CD14-positive monocyte (primary cell): ENCODE measurements around the gene DUSP1. TPM values are rescaled to one million over a fixed set of nuclear protein-coding genes. Genes with fewer than 3 reads are reported as not detected.

Experiments
- DNase-seq, 3 donors: peaks; one replicate each; pipeline ENCODE4 v3.0.0-alpha.2; 2011 to 2022
- H2AFZ ChIP-seq: 2 replicates; pipeline ENCODE4 v1.6.0; 2012; ENCODE audit warnings: mild to moderate bottlenecking, low read depth, low read length, inconsistent platforms; ENCODE audit not compliant: insufficient read depth, poor library complexity, severe bottlenecking
- H3K27ac ChIP-seq, 2 donors: 1 replicate in 1 of 2; 2 replicates in 1 of 2; pipeline ENCODE4 v1.5.1; 2012 to 2013; ENCODE audit warnings: low read length in 2 of 2, control low read depth in 1 of 2, inconsistent platforms in 1 of 2, low read depth in 1 of 2, mild to moderate bottlenecking in 1 of 2
- H3K27me3 ChIP-seq, 2 donors: one replicate each; pipeline versions ENCODE4 v1.6.0 to v1.6.1; 2011 to 2013; ENCODE audit warnings: low read length in 2 of 2; ENCODE audit not compliant: control insufficient read depth in 2 of 2, insufficient read depth in 2 of 2
- H3K36me3 ChIP-seq, 2 donors: replicated peaks in 1 of 2; 1 replicate in 1 of 2; 2 replicates in 1 of 2; pipeline versions ENCODE4 v1.5.1 to v1.6.1; 2012 to 2013; ENCODE audit warnings: low read length in 2 of 2, control low read depth in 1 of 2, inconsistent platforms in 1 of 2, mild to moderate bottlenecking in 1 of 2; ENCODE audit not compliant: insufficient read depth in 2 of 2, control insufficient read depth in 1 of 2
- H3K4me1 ChIP-seq, 2 donors: 1 replicate in 1 of 2; 2 replicates in 1 of 2; pipeline versions ENCODE4 v1.5.1 to v1.6.1; 2012 to 2013; ENCODE audit warnings: low read length in 2 of 2, control low read depth in 1 of 2, inconsistent platforms in 1 of 2, mild to moderate bottlenecking in 1 of 2, moderate library complexity in 1 of 2; ENCODE audit not compliant: insufficient read depth in 2 of 2, control insufficient read depth in 1 of 2
- H3K4me2 ChIP-seq: replicated peaks from 2 replicates; pipeline ENCODE3; 2012; ENCODE audit warnings: low read length, moderate library complexity, mild to moderate bottlenecking; ENCODE audit not compliant: poor library complexity, severe bottlenecking; ENCODE audit errors: extremely low read depth
- H3K4me3 ChIP-seq, 3 experiments: fragments of 200-600 bp in 1 of 3; sonication (generic) in 1 of 3; replicated peaks in 1 of 3; 1 replicate in 2 of 3; 2 replicates in 1 of 3; pipeline ENCODE4 v1.5.1; 2011 to 2013; ENCODE audit warnings: low read length in 3 of 3, mild to moderate bottlenecking in 3 of 3, control low read depth in 2 of 3, low read depth in 2 of 3, inconsistent platforms in 1 of 3, moderate library complexity in 1 of 3
- H3K79me2 ChIP-seq: 2 replicates; pipeline ENCODE4 v1.6.0; 2012; ENCODE audit warnings: mild to moderate bottlenecking, control low read depth, inconsistent platforms, low read length, moderate library complexity; ENCODE audit not compliant: insufficient read depth
- H3K9ac ChIP-seq: 2 replicates; pipeline ENCODE4 v1.6.0; 2017; ENCODE audit warnings: low read length, mild to moderate bottlenecking; ENCODE audit not compliant: insufficient read depth, poor library complexity, severe bottlenecking
- H3K9me3 ChIP-seq, 2 donors: replicated peaks in 1 of 2; 1 replicate in 1 of 2; 2 replicates in 1 of 2; pipeline versions ENCODE4 v1.5.1 to v1.6.1; 2012 to 2013; ENCODE audit warnings: low read length in 2 of 2, control low read depth in 1 of 2; ENCODE audit not compliant: control insufficient read depth in 1 of 2, insufficient read depth in 1 of 2
- H4K20me1 ChIP-seq: 2 replicates; pipeline ENCODE4 v1.6.0; 2012; ENCODE audit warnings: mild to moderate bottlenecking, low read length, control low read depth, moderate library complexity; ENCODE audit not compliant: insufficient read depth
- H3K27ac Mint-ChIP-seq, 7 donors: one replicate each; pipeline ENCODE4 v1.8.0; 2020; ENCODE audit warnings: mild to moderate bottlenecking in 7 of 7, mixed read lengths in 7 of 7, moderate library complexity in 6 of 7, inconsistent platforms in 2 of 7
- H3K27me3 Mint-ChIP-seq, 3 donors: one replicate each; pipeline ENCODE4 v1.8.0; 2021 to 2022; ENCODE audit warnings: low read depth in 3 of 3, mild to moderate bottlenecking in 3 of 3, mixed read lengths in 3 of 3, moderate library complexity in 3 of 3, inconsistent platforms in 1 of 3
- H3K36me3 Mint-ChIP-seq, 2 donors: one replicate each; pipeline ENCODE4 v1.8.0; 2020; ENCODE audit warnings: mixed read lengths in 2 of 2, inconsistent platforms in 1 of 2, mild to moderate bottlenecking in 1 of 2
- H3K4me1 Mint-ChIP-seq: one replicate; pipeline ENCODE4 v1.8.0; 2020; ENCODE audit warnings: mild to moderate bottlenecking, mixed read lengths
- H3K4me3 Mint-ChIP-seq, 2 donors: one replicate each; pipeline ENCODE4 v1.8.0; 2020; ENCODE audit warnings: mild to moderate bottlenecking in 2 of 2, mixed read lengths in 2 of 2, moderate library complexity in 1 of 2
- H3K9me3 Mint-ChIP-seq, 7 donors: one replicate each; pipeline ENCODE4 v1.8.0; 2020 to 2022; ENCODE audit warnings: mixed read lengths in 7 of 7, mild to moderate bottlenecking in 6 of 7, moderate library complexity in 6 of 7, inconsistent platforms in 2 of 7
- CTCF ChIP-seq: fragments of 200-600 bp; IDR thresholded peaks from one replicate; pipeline ENCODE4 v1.8.0; 2022; ENCODE audit warnings: antibody characterized with exemption, mild to moderate bottlenecking
- WGBS: methylation state at CpG from one replicate; pipeline ENCODE4 v1.1.5; 2013; ENCODE audit warnings: missing lambda C conversion rate; ENCODE audit not compliant: insufficient coverage; 5-methylcytosine and 5-hydroxymethylcytosine counted together
- intact Hi-C, 2 donors: fragments of 100-400 bp; cut with micrococcal nuclease; formaldehyde crosslinking; loops; one replicate each; pipeline versions ENCODE4 v1.15.0 to v1.15.1; 2023
- polyA plus RNA-seq, 3 donors: library from polyadenylated mRNA; depleted of rRNA in 1 of 3; unstranded in 2 of 3; stranded (reverse) in 1 of 3; fragments of 300-500 nt in 2 of 3; fragments of >200 nt in 1 of 3; fragmentation: Illumina TruSeq in 2 of 3; gene quantifications; 1 replicate in 2 of 3; 2 replicates in 1 of 3; pipeline ENCODE4 v1.2.3, GENCODE V29; 2012 to 2021

Gene DUSP1
- polyA plus RNA-seq, 3 donors: 1,963 to 4,884 (median 3,954) TPM

- H3K27me3 ChIP-seq: no peaks in the 10 kb centered on the region
- no peak overlapping the region for H3K27ac ChIP-seq
- Mint-ChIP-seq H3K4me1 (peaks cover 29% of the 10 kb centered on the region), H3K27ac (peak overlapping the region in 2 of 7 donors; percentile 46 to 72), H3K9me3 (peaks cover 0 to 3% (median 0%) of the 10 kb centered on the region in 7 donors), H3K4me3 (no peak overlapping the region), H3K36me3 (peaks cover 2 to 6% of the 10 kb centered on the region in 2 donors), H3K27me3 (peaks cover 0 to 6% (median 1%) of the 10 kb centered on the region in 3 donors)
- no peak overlapping the region for H2AFZ ChIP-seq
- no peaks in the 10 kb centered on the region for H3K79me2 ChIP-seq
- no peak overlapping the region for H3K4me2 ChIP-seq
- H4K20me1 ChIP-seq: no peaks in the 10 kb centered on the region
- no peak for TF ChIP-seq CTCF
- H3K9me3 ChIP-seq: no peaks in the 10 kb centered on the region
- peak in 1 of 3 donors; percentile 23 for DNase-seq
- H3K4me3 ChIP-seq: no peak overlapping the region
- H3K4me1 ChIP-seq: peaks cover 23 to 30% of the 10 kb centered on the region in 2 donors
- H3K9ac ChIP-seq: no peak overlapping the region
- intact Hi-C loops: no loop called here
- H3K36me3 ChIP-seq: no peaks in the 10 kb centered on the region
- no CpG with 5 or more reads among the region's 2 CpGs for WGBS
Observed at GRCh38 chr5:172809774-172810173, 38.8 kb upstream of the DUSP1 start.

GRCh38 chr5:172807766-172808311 lies 36.8 kb upstream of the DUSP1 start:
- Mint-ChIP-seq H3K4me3 (peak overlapping the region; percentile 73 to 91), H3K9me3 (peaks cover 0 to 3% (median 0%) of the 10 kb centered on the region in 7 donors), H3K4me1 (peaks cover 35% of the 10 kb centered on the region), H3K36me3 (peaks cover 2 to 6% of the 10 kb centered on the region in 2 donors), H3K27me3 (peaks cover 0 to 7% (median 1%) of the 10 kb centered on the region in 3 donors), H3K27ac (peak overlapping the region; percentile 98 to 100 (median 99))
- H3K4me2 ChIP-seq: peak overlapping the region; percentile 66
- peak overlapping the region; percentile 96 to 98 for H3K27ac ChIP-seq
- H3K27me3 ChIP-seq: no peaks in the 10 kb centered on the region
- intact Hi-C loops: no loop called here
- H4K20me1 ChIP-seq: no peaks in the 10 kb centered on the region
- 92% methylated on average over 3 of the region's 11 CpGs for WGBS
- DNase-seq: no peak
- peak overlapping the region; percentile 15 to 73 (median 25) for H3K4me3 ChIP-seq
- no peaks in the 10 kb centered on the region for H3K36me3 ChIP-seq
- H3K79me2 ChIP-seq: no peaks in the 10 kb centered on the region
- no peak for TF ChIP-seq CTCF
- peaks cover 23 to 28% of the 10 kb centered on the region in 2 donors for H3K4me1 ChIP-seq
- H2AFZ ChIP-seq: no peak overlapping the region
- H3K9me3 ChIP-seq: no peaks in the 10 kb centered on the region
- H3K9ac ChIP-seq: peak overlapping the region; percentile 82
